Bone marrow (tissue), 2 donors: ENCODE results near the gene RERE.

Experiments
- DNase-seq, 2 donors: peaks; one replicate each; lab custom pipeline; 2025; lab: John Stamatoyannopoulos, UW

The RERE gene

GRCh38 chr1:8307628-8308027 is 509.8 kb downstream of the RERE start:
- DNase-seq = no peak

GRCh38 chr1:8303876-8304275 is 513.6 kb downstream of the RERE start:
- no peak for DNase-seq

GRCh38 chr1:8303141-8303540 is 514.3 kb downstream of the RERE start:
- no peak for DNase-seq
